SU-DHL-6 (cell line): Measurements from ENCODE around the gene ITIH1.

Source experiments
- H2AFZ ChIP-seq: fragments of 200-600 bp; sonication (generic); 2 replicates; pipeline ENCODE4 v1.6.1; 2014; ENCODE audit warnings: low read depth, mild to moderate bottlenecking, moderate library complexity, mixed read lengths, antibody characterized with exemption, low read length; ENCODE audit not compliant: severe bottlenecking
- H3F3A ChIP-seq: fragments of 200-600 bp; shearing (Covaris generic); 2 replicates; pipeline ENCODE4 v1.6.0; 2016; ENCODE audit warnings: antibody characterized with exemption, mild to moderate bottlenecking; ENCODE audit not compliant: insufficient read depth
- H3K27ac ChIP-seq: fragments of 200-600 bp; sonication (generic); 2 replicates; pipeline ENCODE4 v1.5.1; 2016; ENCODE audit warnings: low read depth, mild to moderate bottlenecking, low read length, moderate library complexity, mixed read lengths
- H3K27me3 ChIP-seq: fragments of 200-600 bp; sonication (generic), shearing (Covaris generic); 2 replicates; pipeline ENCODE4 v1.6.0; 2014; ENCODE audit warnings: mild to moderate bottlenecking, low read length
- H3K36me3 ChIP-seq: fragments of 200-600 bp; sonication (generic); 2 replicates; pipeline ENCODE4 v1.6.1; 2014; ENCODE audit warnings: mild to moderate bottlenecking, low read length, mixed read lengths
- H3K4me2 ChIP-seq: fragments of 300-600, 200-600 bp; shearing (Covaris generic), sonication (generic); 2 replicates; pipeline ENCODE4 v1.6.0; 2014; ENCODE audit warnings: low read length, low read depth, mild to moderate bottlenecking; ENCODE audit not compliant: poor library complexity, severe bottlenecking
- H3K4me3 ChIP-seq: fragments of 200-600 bp; sonication (generic); 2 replicates; pipeline ENCODE4 v1.5.1; 2014; ENCODE audit warnings: antibody characterized with exemption, low read length, mild to moderate bottlenecking, mixed read lengths; ENCODE audit not compliant: insufficient read depth, poor library complexity, severe bottlenecking
- H3K79me2 ChIP-seq: fragments of 200-600 bp; sonication (generic); 2 replicates; pipeline ENCODE4 v1.6.1; 2014; ENCODE audit warnings: mild to moderate bottlenecking, low read length, moderate library complexity; ENCODE audit not compliant: insufficient read depth
- H3K9ac ChIP-seq: fragments of 200-600 bp; sonication (generic); 2 replicates; pipeline ENCODE4 v1.7.0; 2014; ENCODE audit warnings: mild to moderate bottlenecking, low read length
- H3K9me2 ChIP-seq: fragments of 200-600 bp; sonication (generic); replicated peaks from 2 replicates; pipeline ENCODE4 v1.6.1; 2014; ENCODE audit warnings: low read length; ENCODE audit not compliant: insufficient read depth
- H3K9me3 ChIP-seq: fragments of 200-600 bp; sonication (generic); 2 replicates; pipeline ENCODE4 v1.6.1; 2014; ENCODE audit warnings: low read length, mixed read lengths; ENCODE audit not compliant: insufficient read depth
- H4K20me1 ChIP-seq: fragments of 200-600 bp; sonication (generic); 2 replicates; pipeline ENCODE4 v1.6.1; 2014; ENCODE audit warnings: low read depth, mild to moderate bottlenecking, antibody characterized with exemption, low read length, moderate library complexity, mixed read lengths
- EZH2phosphoT487 ChIP-seq: fragments of 200-600 bp; sonication (generic), shearing (Covaris generic); conservative IDR thresholded peaks from 2 replicates; pipeline ENCODE4 v1.6.1; 2018; ENCODE audit warnings: mild to moderate bottlenecking, antibody characterized with exemption, low read length, moderate library complexity, mixed read lengths
- TF ChIP-seq, protein P1 (sequence below): fragments of 200-600 bp; sonication (generic); IDR thresholded peaks from one replicate; pipeline ENCODE4 v1.5.1; 2017; ENCODE audit warnings: antibody characterized with exemption, mild to moderate bottlenecking, low read length, moderate library complexity; ENCODE audit not compliant: insufficient read depth, poor library complexity, severe bottlenecking

The ITIH1 gene

GRCh38 chr3:52816654-52817053 is 39.3 kb downstream of the ITIH1 start:
- H3K4me2 ChIP-seq = no peak overlapping the region

DNA sequence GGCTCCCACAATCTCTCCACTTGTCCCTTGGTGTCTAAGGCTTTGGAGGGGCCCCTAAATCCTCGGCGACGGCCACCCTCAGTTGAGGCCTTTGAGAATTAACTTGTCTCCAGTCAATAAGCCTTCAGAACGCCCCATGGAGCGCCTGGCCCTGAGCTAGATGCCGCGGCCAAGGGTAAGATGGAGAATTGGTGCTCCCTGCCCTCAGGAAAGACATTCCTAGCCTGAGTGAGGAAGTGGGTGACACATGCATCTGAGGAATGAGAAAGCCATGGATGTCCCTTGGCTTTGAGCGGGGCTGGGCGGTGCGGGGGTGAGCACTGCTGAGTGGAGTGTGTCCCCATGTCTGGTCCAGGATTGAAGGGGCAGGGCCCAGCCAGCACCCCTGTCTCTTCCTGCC is 39.8 kb downstream of the ITIH1 start:
- H3K27ac ChIP-seq = no peak overlapping the region
- no peaks in the 10 kb centered on the region for H3K79me2 ChIP-seq
- no peaks in the 10 kb centered on the region for H3K9me3 ChIP-seq
- no peaks in the 10 kb centered on the region for H3K27me3 ChIP-seq
- no peak overlapping the region for H2AFZ ChIP-seq
- H3K9ac ChIP-seq = no peak overlapping the region
- no peaks in the 10 kb centered on the region for H3K36me3 ChIP-seq
- no peak for TF ChIP-seq EZH2phosphoT487
- TF ChIP-seq, protein P1, sequence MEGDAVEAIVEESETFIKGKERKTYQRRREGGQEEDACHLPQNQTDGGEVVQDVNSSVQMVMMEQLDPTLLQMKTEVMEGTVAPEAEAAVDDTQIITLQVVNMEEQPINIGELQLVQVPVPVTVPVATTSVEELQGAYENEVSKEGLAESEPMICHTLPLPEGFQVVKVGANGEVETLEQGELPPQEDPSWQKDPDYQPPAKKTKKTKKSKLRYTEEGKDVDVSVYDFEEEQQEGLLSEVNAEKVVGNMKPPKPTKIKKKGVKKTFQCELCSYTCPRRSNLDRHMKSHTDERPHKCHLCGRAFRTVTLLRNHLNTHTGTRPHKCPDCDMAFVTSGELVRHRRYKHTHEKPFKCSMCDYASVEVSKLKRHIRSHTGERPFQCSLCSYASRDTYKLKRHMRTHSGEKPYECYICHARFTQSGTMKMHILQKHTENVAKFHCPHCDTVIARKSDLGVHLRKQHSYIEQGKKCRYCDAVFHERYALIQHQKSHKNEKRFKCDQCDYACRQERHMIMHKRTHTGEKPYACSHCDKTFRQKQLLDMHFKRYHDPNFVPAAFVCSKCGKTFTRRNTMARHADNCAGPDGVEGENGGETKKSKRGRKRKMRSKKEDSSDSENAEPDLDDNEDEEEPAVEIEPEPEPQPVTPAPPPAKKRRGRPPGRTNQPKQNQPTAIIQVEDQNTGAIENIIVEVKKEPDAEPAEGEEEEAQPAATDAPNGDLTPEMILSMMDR = no peak
- H3K9me2 ChIP-seq = no peaks in the 10 kb centered on the region
- H3K4me3 ChIP-seq = no peak overlapping the region
- no peak overlapping the region for H3K4me2 ChIP-seq
- no peaks in the 10 kb centered on the region for H4K20me1 ChIP-seq
- no peaks in the 10 kb centered on the region for H3F3A ChIP-seq

More at GRCh38 chr3:52816654-52817053, 39.3 kb downstream of the ITIH1 start:
- H2AFZ ChIP-seq = no peak overlapping the region
- H3K79me2 ChIP-seq = no peaks in the 10 kb centered on the region
- no peaks in the 10 kb centered on the region for H4K20me1 ChIP-seq
- H3F3A ChIP-seq = no peaks in the 10 kb centered on the region
- TF ChIP-seq, protein P1 = no peak
- TF ChIP-seq EZH2phosphoT487 = no peak
- no peak overlapping the region for H3K9ac ChIP-seq
- H3K27me3 ChIP-seq = no peaks in the 10 kb centered on the region
- H3K9me2 ChIP-seq = no peaks in the 10 kb centered on the region
- H3K27ac ChIP-seq = no peak overlapping the region
- no peaks in the 10 kb centered on the region for H3K36me3 ChIP-seq
- H3K9me3 ChIP-seq = no peaks in the 10 kb centered on the region
- H3K4me3 ChIP-seq = no peak overlapping the region

- Histone ChIP-seq H3K4me3 (no peak overlapping the region), H4K20me1 (no peaks in the 10 kb centered on the region), H3K9me2 (no peaks in the 10 kb centered on the region), H3K36me3 (no peaks in the 10 kb centered on the region), H3K9me3 (no peaks in the 10 kb centered on the region), H3K4me2 (no peak overlapping the region), H2AFZ (no peak overlapping the region), H3K79me2 (no peaks in the 10 kb centered on the region), H3K9ac (no peak overlapping the region), H3K27ac (no peak overlapping the region), H3K27me3 (no peaks in the 10 kb centered on the region), H3F3A (no peaks in the 10 kb centered on the region)
- no peak for TF ChIP-seq EZH2phosphoT487
- TF ChIP-seq, protein P1 = no peak
Observed at GRCh38 chr3:52817860-52818259, 40.5 kb downstream of the ITIH1 start.

DNA sequence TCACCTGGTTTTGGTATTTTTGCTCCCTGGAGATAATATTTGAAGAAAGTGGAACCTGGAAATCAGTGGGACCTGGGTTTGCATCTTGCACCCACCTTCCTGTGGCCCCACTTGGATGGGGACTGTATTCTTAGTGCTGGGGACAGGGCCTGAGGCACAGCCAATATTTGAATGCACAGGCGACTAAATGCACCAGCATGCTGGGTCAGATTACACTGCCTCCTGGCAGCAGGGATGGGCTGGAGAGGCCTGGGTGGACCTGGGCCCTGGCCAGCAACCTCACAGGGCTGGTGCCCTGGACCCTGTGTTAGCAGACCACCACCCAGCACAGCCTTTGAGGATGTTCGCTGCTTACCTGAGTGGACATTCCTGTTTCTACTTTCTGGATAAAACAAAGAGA is 42.5 kb downstream of the ITIH1 start:
- H4K20me1 ChIP-seq = no peaks in the 10 kb centered on the region

More for the DNA sequence above, 42.5 kb downstream of the ITIH1 start:
- TF ChIP-seq EZH2phosphoT487 = no peak
- TF ChIP-seq, protein P1 = no peak
- Histone ChIP-seq H2AFZ (no peak overlapping the region), H3K36me3 (no peaks in the 10 kb centered on the region), H3K9ac (no peak overlapping the region), H3K79me2 (no peaks in the 10 kb centered on the region), H3K4me2 (no peak overlapping the region), H3K27me3 (no peaks in the 10 kb centered on the region), H3K27ac (no peak overlapping the region), H3K9me3 (no peaks in the 10 kb centered on the region), H3K4me3 (no peak overlapping the region), H3F3A (no peaks in the 10 kb centered on the region), H3K9me2 (no peaks in the 10 kb centered on the region)
